Measurements from ENCODE around the gene CPED1.
"Not testable (repeated sequence)": the region's sequence is repeated elsewhere in the genome, so short reads cannot be mapped to it uniquely, and the experiment has no call there.

Gene CPED1

GRCh38 chr7:121211253-121211652 lies 222.7 kb downstream of the CPED1 start:
- no peak for TF ChIP-seq CTCF (conservative IDR thresholded peaks at IDR 0.05; ENCODE audit: low read length)

GRCh38 chr7:121212036-121212435 lies 223.5 kb downstream of the CPED1 start:
- DNase-seq (ENCODE audit: low read depth) = no peak
- no peak overlapping the region for H3K4me3 ChIP-seq (ENCODE audit: low read length)
- no peak for TF ChIP-seq CTCF (conservative IDR thresholded peaks at IDR 0.05; ENCODE audit: low read length)

More at GRCh38 chr7:121211253-121211652, 222.7 kb downstream of the CPED1 start:
- no peak for DNase-seq (ENCODE audit: low read depth)
- no peak overlapping the region for H3K4me3 ChIP-seq (ENCODE audit: low read length)

- no peak overlapping the region for H3K4me3 ChIP-seq (ENCODE audit: low read length)
- TF ChIP-seq CTCF (conservative IDR thresholded peaks at IDR 0.05; ENCODE audit: low read length) = no peak
- DNase-seq (ENCODE audit: low read depth) = no peak
These were observed 226.1 kb downstream of the CPED1 start for GRCh38 chr7:121214657-121215056.

DNA sequence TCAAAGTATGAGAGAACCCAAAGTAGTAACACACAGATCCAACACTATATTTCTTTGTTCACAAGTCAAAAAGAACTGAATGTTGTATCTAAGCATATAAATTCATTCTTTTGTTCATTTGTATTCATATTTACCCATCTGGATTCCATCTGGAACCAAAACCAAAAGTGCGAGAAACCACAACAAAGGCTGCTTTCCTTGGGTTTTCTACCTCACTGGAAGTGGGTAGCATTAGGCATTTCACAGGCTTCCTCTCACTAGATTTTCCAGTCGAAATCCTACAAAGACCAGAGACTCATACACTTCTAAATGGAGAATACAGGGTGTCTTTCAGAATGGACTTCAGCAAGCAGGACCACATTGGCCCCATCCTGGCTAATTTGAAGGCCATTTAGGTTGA lies 230.5 kb downstream of the CPED1 start:
- no peak for TF ChIP-seq CTCF (conservative IDR thresholded peaks at IDR 0.05; ENCODE audit: low read length)
- peak; percentile 47 for DNase-seq (ENCODE audit: low read depth)
- no peak overlapping the region for H3K4me3 ChIP-seq (ENCODE audit: low read length)

- H3K4me3 ChIP-seq (ENCODE audit: low read length); DNase-seq (ENCODE audit: low read depth): not testable (repeated sequence)
These were observed 232.6 kb downstream of the CPED1 start for GRCh38 chr7:121221108-121221507.

- TF ChIP-seq CTCF (conservative IDR thresholded peaks at IDR 0.05; ENCODE audit: low read length) = no peak
- no peak for DNase-seq (ENCODE audit: low read depth)
- no peak overlapping the region for H3K4me3 ChIP-seq (ENCODE audit: low read length)
These were observed 240.3 kb downstream of the CPED1 start for GRCh38 chr7:121228779-121229178.

DNA sequence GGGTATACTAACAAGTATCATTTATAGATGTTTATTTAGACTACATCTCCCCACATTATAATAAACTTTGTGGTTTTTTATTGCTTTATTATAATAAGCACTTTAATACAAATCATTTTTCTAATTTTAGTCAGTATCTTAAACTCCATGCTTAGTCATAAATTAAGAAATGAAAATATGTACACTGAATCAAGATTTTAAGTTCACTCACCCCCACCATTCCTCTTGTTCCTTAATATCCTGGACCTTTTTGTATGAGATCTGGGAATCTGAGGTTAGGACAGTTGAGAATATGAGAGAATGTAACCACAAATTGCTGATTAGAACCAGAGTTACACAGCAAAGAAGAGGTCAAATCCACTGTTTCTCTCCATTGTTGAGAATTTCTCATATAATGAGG lies 246.7 kb downstream of the CPED1 start:
- TF ChIP-seq CTCF (conservative IDR thresholded peaks at IDR 0.05; ENCODE audit: low read length) = no peak
- peak; percentile 20 for DNase-seq (ENCODE audit: low read depth)
- H3K4me3 ChIP-seq (ENCODE audit: low read length) = no peak overlapping the region

- no peak overlapping the region for H3K4me3 ChIP-seq (ENCODE audit: low read length)
- no peak for DNase-seq (ENCODE audit: low read depth)
- no peak for TF ChIP-seq CTCF (conservative IDR thresholded peaks at IDR 0.05; ENCODE audit: low read length)
These were observed 249.1 kb downstream of the CPED1 start for GRCh38 chr7:121237601-121238000.

All from AG10803 (cell line).